Upper lobe of left lung (tissue), 4 donors: ENCODE results near the gene C11orf97.

Experiments
- CTCF ChIP-seq, 6 experiments: fragments of 450-650 bp in 4 of 6; fragments of 200-600 bp in 2 of 6; sonication (generic) in 2 of 6; IDR thresholded peaks; one replicate each; pipeline ENCODE4 v1.5.1; 2016 to 2019; ENCODE audit warnings: antibody characterized with exemption in 6 of 6
- EP300 ChIP-seq, 4 donors: sonication (generic); formaldehyde crosslinking; IDR thresholded peaks; one replicate each; pipeline ENCODE4 v1.5.1; 2017; ENCODE audit warnings: antibody characterized with exemption in 4 of 4, control low read depth in 2 of 4
- POLR2A ChIP-seq, 4 donors: fragments of 450-650 bp; IDR thresholded peaks; one replicate each; pipeline ENCODE4 v1.5.1; 2016 to 2017; ENCODE audit warnings: antibody characterized with exemption in 4 of 4, mild to moderate bottlenecking in 2 of 4
- POLR2AphosphoS5 ChIP-seq, 2 donors: sonication (generic); formaldehyde crosslinking; IDR thresholded peaks; one replicate each; pipeline ENCODE4 v1.5.1; 2017; ENCODE audit warnings: antibody characterized with exemption in 2 of 2

GRCh38 chr11:94511932-94512781, at the start of gene C11orf97:
- TF ChIP-seq CTCF (IDR thresholded peaks at IDR 0.05) (no peak), POLR2A (IDR thresholded peaks at IDR 0.05) (no peak), POLR2AphosphoS5 (IDR thresholded peaks at IDR 0.05) (no peak), EP300 (IDR thresholded peaks at IDR 0.05) (no peak)
